ENCODE measurements around the gene SHROOM3.

Gene SHROOM3

DNA sequence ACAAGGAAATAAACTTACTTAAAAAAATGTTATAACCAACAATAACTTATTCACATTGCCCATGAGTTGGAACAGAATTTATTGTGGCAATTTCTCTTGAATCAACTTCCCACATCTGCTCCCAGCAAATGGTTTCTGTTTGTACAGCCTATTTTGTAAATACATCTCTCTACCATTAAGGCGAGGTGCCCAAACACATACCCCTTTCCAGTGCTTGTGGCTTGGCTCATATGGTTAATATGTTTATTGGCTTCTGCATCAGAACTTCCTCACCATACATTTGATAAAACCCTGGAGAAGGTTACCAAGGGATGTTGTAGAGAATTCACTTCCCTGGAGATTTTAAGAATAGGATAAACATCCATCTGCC lies 255.9 kb downstream of the SHROOM3 start:
- no peak overlapping the region for H3K4me3 Mint-ChIP-seq
- H3K36me3 Mint-ChIP-seq = no peaks in the 10 kb centered on the region
- peaks cover 18% of the 10 kb centered on the region for H3K4me1 Mint-ChIP-seq
- H3K9me3 Mint-ChIP-seq = no peaks in the 10 kb centered on the region
- peaks cover 74% of the 10 kb centered on the region for H3K27me3 Mint-ChIP-seq
- no peak overlapping the region for H3K27ac Mint-ChIP-seq
- ATAC-seq = no peak

DNA sequence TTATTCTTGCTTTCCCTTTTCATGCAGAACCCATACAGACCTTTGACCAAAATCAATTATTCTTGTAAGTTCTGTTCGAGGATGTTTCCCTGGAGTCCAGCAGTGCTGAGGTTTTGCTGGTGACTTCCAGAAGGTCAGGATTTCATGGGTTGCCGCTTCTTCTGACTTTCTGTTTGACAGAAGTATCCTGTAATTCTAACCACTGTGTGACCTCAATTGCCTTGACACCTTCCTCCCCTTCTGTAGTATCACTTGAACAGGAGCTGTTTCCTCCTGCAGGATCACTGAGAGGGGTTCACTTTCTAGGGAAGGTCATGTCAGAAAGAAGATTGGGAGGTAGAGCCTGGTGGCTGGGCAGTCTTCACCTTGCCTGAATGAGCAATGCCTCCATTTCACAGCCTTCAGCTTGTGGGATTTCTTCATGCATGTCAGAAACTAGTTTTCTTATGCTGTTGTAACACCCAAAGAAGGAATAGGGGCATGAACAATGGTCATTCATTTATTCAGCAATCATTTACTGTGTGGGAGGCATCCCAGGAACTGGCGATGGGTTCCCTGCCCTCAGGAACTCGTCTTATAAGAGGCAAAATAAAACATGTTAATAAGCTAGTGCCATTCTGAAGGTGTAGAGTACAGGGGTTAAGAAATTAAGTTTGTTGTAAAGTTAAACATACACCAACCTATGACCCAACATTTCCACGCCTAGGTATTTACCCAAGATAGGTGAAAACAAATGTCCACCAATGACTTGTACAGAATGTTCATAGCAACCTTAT lies 257.0 kb downstream of the SHROOM3 start:
- ATAC-seq = no peak
- H3K4me3 Mint-ChIP-seq = no peak overlapping the region
- H3K4me1 Mint-ChIP-seq = peaks cover 18% of the 10 kb centered on the region
- H3K27me3 Mint-ChIP-seq = peaks cover 81% of the 10 kb centered on the region
- no peak overlapping the region for H3K27ac Mint-ChIP-seq
- H3K9me3 Mint-ChIP-seq = no peaks in the 10 kb centered on the region
- no peaks in the 10 kb centered on the region for H3K36me3 Mint-ChIP-seq

DNA sequence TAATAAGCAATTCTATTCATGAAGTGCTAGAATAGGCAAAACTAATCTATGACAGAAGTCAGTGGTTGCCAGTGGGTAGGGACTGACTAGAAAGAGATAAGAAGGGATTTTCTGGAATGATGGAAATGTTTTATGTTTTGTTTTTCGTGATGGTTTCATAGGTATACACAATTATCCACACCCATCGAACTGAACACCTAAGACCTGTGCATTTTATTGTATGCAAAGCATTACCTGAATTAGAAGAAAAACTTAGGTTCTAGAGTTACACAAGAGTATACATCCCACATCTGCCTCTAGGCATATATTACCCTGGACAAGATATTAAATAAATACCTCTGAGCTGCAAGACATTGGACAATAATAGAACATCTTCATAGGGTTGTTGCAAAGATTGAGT lies 257.7 kb downstream of the SHROOM3 start:
- H3K9me3 Mint-ChIP-seq = no peaks in the 10 kb centered on the region
- ATAC-seq = no peak
- no peaks in the 10 kb centered on the region for H3K36me3 Mint-ChIP-seq
- H3K27me3 Mint-ChIP-seq = peaks cover 75% of the 10 kb centered on the region
- H3K4me1 Mint-ChIP-seq = peaks cover 18% of the 10 kb centered on the region
- no peak overlapping the region for H3K27ac Mint-ChIP-seq
- H3K4me3 Mint-ChIP-seq = no peak overlapping the region

DNA sequence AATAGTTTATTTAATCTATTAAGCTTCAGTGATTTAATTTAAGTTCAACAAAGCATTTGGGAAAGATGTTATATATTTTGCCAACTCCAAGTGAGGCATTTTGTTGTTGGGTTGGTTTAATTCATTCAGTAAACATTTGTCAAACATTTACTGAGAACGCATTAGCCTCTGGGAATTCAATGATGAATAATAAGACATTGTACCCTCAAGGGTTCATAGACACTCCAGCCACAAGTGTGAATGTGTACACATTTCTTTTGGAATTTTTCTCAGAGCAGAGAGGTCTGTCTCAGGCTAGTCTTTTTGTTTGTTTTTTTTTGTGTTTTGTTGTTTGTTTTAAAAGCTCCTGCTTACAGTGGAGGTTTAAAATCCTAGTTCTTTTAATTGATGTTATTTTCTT lies 259.0 kb downstream of the SHROOM3 start:
- Mint-ChIP-seq H3K27me3 (peaks cover 69% of the 10 kb centered on the region), H3K9me3 (no peaks in the 10 kb centered on the region), H3K4me3 (no peak overlapping the region), H3K4me1 (peaks cover 10% of the 10 kb centered on the region), H3K36me3 (no peaks in the 10 kb centered on the region), H3K27ac (no peak overlapping the region)
- ATAC-seq = no peak

DNA sequence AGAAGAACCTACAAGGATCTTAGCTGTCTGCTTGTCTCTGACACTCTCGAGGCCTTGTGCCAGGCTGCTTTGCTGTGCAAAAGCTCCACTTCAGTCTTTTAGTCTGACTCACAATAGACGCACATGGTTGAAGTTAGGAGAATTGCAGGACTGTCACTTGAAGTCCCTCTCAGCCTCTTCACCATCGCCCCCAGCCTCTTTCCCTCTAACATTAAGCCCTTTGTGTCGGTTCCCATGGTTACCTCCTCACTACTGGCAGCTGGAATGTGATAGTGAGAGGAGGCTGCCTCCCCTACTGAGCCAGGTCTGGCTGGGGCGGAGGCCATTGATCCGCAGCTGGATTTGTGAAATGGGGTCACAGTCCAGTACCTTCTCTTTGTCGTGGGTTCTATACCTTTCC lies 261.1 kb downstream of the SHROOM3 start:
- ATAC-seq = no peak
- no peaks in the 10 kb centered on the region for H3K9me3 Mint-ChIP-seq
- H3K4me1 Mint-ChIP-seq = no peaks in the 10 kb centered on the region
- H3K27me3 Mint-ChIP-seq = peaks cover 68% of the 10 kb centered on the region
- no peak overlapping the region for H3K4me3 Mint-ChIP-seq
- H3K36me3 Mint-ChIP-seq = no peaks in the 10 kb centered on the region
- H3K27ac Mint-ChIP-seq = no peak overlapping the region

DNA sequence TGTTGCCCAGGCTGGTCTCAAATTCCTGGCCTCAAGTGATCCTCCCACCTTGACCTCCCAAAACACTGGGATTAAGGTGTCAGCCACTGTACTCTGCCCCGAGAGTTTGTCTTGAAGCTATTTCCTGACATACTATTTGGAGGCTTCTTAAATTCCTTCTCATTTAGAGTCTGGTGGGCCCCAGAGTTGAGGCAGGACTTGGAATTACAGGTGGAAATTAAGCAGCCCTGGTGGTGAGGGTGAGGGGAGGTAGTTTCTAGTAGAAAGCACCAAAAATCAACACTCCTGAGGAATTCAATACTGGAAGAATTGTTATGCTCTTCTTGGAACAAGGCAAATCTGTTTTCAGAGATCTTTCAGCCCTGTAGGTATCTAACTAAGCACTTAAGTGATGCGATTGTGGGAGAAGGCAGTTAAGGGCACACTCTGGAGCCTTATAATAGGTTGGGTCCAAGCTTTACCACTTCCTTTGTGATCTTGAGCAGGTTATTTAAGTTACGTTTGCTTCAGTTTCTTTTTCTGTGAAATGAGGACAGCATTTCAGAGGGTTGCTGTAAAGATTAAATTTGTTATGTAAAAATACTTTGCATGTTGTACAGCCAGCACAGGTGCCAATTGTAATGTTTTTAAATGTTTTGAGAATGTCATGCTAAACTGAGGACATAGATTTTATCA lies 262.2 kb downstream of the SHROOM3 start:
- ATAC-seq = no peak
- H3K36me3 Mint-ChIP-seq = no peaks in the 10 kb centered on the region
- H3K4me3 Mint-ChIP-seq = no peak overlapping the region
- no peaks in the 10 kb centered on the region for H3K9me3 Mint-ChIP-seq
- no peaks in the 10 kb centered on the region for H3K4me1 Mint-ChIP-seq
- H3K27me3 Mint-ChIP-seq = peaks cover 57% of the 10 kb centered on the region
- H3K27ac Mint-ChIP-seq = no peak overlapping the region

DNA sequence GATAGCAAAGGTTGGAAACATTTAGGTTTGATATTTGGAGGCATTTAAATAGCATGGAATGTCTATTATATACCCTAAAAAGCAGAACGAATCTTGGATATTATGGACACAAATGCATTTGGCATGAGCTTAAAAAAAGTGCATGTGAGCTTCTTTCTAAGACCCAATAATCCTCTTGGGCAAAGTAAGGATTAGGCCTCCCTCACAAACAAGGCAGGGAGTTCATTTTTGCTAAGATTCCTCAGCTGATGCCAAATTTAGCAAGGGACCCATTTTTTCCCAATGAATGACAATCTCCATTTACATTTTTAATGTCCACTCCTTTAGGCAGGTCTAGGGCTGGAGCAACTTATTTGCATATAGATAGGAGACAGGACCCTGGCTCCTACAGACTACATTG lies 263.1 kb downstream of the SHROOM3 start:
- H3K36me3 Mint-ChIP-seq = no peaks in the 10 kb centered on the region
- no peaks in the 10 kb centered on the region for H3K9me3 Mint-ChIP-seq
- H3K27ac Mint-ChIP-seq = no peak overlapping the region
- H3K4me1 Mint-ChIP-seq = no peaks in the 10 kb centered on the region
- H3K4me3 Mint-ChIP-seq = no peak overlapping the region
- ATAC-seq = no peak
- H3K27me3 Mint-ChIP-seq = peaks cover 48% of the 10 kb centered on the region

DNA sequence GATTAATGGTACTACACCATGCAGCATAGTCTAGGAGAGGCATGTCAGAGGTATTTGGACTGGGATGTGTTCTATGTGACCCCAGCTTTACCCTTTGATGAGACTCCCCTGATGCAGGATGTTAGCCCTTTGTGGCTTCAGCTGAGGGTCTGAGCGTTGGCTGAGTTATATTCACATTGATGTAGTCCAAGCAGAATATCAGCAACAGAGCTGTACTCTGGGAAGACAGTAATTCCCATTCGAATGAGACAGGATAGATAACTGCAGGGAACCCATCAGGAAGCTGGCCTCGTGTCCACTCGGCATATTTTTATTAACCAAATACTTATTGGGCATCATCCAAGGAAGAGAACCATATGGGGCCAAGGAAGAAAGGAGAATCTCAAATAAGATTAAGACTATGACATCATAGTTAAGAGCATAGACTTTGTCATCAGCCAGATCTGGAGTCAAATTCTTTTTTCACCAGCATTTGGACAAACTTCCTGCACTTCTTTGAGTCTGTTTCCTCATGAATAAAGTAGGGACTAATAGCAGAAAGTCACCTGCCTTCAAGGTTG lies 264.8 kb downstream of the SHROOM3 start:
- H3K9me3 Mint-ChIP-seq = no peaks in the 10 kb centered on the region

DNA sequence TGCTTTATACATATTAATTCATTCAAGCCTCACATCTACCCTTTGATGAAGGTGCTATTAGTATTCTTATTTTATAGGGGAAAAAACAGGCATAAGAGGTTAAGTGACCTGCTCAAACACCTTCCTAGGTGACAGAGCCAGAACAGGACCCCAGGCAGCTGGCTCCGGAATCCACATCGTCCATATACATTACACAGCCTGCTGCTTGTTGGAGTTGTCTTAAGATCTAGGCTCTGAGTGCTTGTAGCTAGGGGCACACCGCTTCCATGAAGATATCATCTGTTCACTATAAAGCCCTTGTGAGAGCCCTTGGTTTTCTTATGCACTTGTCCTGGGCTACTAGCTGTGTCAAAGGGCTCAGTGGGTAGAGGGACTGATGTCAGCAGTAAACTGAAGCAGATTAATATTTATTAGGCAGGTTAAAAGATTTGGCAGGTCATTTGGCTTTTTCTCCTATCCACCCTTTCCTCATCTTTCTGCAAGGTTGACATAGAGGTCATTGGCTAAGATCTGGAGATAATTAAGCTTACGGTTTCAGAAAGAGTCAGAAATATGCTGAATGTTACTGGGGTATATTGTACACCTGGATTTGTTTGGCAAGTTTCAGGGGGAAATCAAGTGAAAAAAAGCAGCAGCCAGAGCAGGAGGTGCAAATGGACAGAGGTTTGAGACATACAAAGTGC lies 267.6 kb downstream of the SHROOM3 start:
- Mint-ChIP-seq H3K27ac (no peak overlapping the region), H3K4me1 (no peaks in the 10 kb centered on the region), H3K4me3 (no peak overlapping the region), H3K36me3 (no peaks in the 10 kb centered on the region), H3K27me3 (peaks cover 19% of the 10 kb centered on the region), H3K9me3 (no peaks in the 10 kb centered on the region)
- ATAC-seq = no peak

More for the DNA sequence above, 264.8 kb downstream of the SHROOM3 start:
- Mint-ChIP-seq H3K4me3 (no peak overlapping the region), H3K27me3 (peaks cover 37% of the 10 kb centered on the region), H3K27ac (no peak overlapping the region), H3K4me1 (no peaks in the 10 kb centered on the region), H3K36me3 (no peaks in the 10 kb centered on the region)
- ATAC-seq = no peak

DNA sequence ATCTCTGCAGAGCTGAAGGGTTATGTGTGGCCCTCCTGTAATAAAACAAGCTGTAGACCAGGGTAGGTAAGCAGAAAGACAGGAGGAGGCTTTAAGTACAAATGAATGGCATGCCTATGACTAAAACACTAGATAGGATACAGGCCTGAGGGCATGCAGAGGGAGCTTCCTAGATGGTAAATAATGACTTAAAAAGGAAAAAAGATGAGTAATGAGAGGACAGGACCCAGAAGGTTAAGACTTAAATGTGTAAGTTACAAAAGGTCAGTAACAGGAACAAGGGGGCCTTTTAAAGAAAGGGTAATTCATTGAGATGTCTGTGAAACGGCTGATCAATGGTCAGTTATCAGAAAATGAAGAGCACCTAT lies 268.1 kb downstream of the SHROOM3 start:
- H3K4me1 Mint-ChIP-seq = no peaks in the 10 kb centered on the region
- H3K36me3 Mint-ChIP-seq = no peaks in the 10 kb centered on the region
- no peak for ATAC-seq
- H3K4me3 Mint-ChIP-seq = no peak overlapping the region
- no peaks in the 10 kb centered on the region for H3K9me3 Mint-ChIP-seq
- H3K27ac Mint-ChIP-seq = no peak overlapping the region
- H3K27me3 Mint-ChIP-seq = peaks cover 19% of the 10 kb centered on the region

DNA sequence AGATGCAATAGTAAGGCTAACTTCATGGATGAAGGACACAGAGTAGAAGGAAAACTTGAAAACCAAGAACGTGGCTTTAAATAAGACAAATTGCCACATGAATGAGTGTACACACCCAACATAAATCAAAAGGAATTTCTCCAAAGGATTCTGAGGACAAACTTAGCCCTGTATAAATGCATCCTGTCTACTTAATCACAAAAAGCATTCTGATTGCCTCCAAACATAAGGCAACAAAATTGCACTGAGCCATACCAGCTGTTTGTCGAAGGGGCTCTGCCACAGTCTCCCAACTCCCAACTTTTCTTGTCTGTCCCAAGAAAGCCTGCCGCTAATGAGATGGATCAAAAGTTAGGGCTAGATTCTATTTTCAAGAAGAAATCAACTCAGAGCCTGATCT lies 268.6 kb downstream of the SHROOM3 start:
- Mint-ChIP-seq H3K4me1 (no peaks in the 10 kb centered on the region), H3K4me3 (no peak overlapping the region), H3K27me3 (peaks cover 16% of the 10 kb centered on the region), H3K36me3 (no peaks in the 10 kb centered on the region), H3K9me3 (no peaks in the 10 kb centered on the region), H3K27ac (no peak overlapping the region)
- no peak for ATAC-seq

DNA sequence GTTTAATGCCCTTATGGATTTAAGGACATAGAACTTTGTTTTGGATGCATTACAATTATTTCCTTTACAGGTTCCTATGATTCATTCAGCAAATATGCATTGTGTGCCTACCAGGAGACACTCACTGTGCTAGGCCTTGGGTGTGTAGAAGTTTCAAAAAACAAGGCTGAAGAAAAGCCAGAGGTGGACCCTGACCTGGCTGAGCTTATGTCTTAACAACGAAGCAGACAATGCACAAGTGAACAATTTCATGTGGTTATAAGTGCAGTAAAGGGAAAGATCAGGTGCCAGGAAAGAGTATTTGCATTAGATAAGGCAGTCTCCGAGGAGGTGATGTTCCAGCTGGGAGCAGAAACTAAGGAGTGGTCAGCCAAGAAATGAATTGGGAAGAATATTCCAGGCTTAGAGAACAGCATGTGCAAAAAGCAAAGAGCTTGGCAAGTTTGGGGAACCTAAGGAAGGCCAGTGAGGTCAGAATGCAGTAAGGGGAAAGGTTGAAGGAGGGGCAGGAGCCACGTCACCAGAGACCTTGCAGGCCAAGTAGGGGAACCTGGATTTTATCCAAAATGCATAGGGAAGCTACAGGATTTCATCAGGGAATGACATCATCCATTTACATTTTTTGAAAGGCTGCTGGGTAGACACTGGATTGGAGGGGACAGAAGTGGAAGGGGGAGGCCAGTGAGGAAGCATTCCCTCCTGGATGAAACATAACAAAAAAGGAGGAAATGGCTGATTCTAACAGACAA lies 269.3 kb downstream of the SHROOM3 start:
- H3K27ac Mint-ChIP-seq = no peak overlapping the region
- H3K9me3 Mint-ChIP-seq = no peaks in the 10 kb centered on the region
- no peaks in the 10 kb centered on the region for H3K4me1 Mint-ChIP-seq
- no peak overlapping the region for H3K4me3 Mint-ChIP-seq
- H3K27me3 Mint-ChIP-seq = peaks cover 10% of the 10 kb centered on the region
- ATAC-seq = no peak
- no peaks in the 10 kb centered on the region for H3K36me3 Mint-ChIP-seq

DNA sequence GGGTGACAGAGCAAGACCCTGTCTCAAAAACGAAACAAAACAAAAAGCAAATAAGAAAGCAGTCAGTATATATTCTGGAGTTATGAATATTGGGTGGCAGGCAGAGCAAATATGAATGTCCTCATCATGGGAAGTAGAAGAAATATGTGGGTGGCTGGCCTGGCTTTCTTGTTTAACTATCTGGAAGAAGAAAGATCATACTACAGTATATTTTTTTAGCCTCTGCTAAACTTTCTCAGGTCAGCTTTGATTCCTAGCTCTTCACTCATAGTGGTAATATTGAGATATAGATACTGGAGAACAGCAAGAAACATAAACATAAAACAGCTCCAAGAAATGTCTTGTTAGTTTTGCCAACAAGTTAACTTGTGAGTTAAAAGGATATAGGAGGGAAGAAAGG lies 270.4 kb downstream of the SHROOM3 start:
- no peak for ATAC-seq
- no peaks in the 10 kb centered on the region for H3K36me3 Mint-ChIP-seq

DNA sequence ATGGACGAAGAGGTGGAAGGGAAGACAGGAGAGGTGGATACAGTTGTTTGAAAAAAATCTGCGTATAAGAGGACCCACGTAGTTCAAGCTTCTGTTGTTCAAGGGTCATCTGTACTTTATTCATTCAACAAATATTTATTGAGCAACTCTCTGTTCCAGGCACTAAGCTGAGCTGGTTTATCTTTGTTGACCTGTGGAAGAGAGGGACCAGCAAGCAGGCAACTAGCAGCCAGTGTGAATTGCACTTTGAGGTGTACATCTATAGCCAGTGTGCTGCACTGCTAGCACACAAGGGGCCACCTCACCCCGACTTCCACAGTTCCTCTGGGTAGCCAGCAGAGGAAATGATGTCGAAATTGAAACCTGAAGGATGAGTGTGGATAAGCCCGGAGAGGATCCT lies 271.6 kb downstream of the SHROOM3 start:
- no peaks in the 10 kb centered on the region for H3K9me3 Mint-ChIP-seq
- H3K36me3 Mint-ChIP-seq = no peaks in the 10 kb centered on the region
- no peaks in the 10 kb centered on the region for H3K4me1 Mint-ChIP-seq
- ATAC-seq = no peak
- H3K27me3 Mint-ChIP-seq = no peaks in the 10 kb centered on the region
- H3K27ac Mint-ChIP-seq = no peak overlapping the region
- H3K4me3 Mint-ChIP-seq = no peak overlapping the region

More for the DNA sequence above, 270.4 kb downstream of the SHROOM3 start:
- no peaks in the 10 kb centered on the region for H3K27me3 Mint-ChIP-seq
- no peaks in the 10 kb centered on the region for H3K4me1 Mint-ChIP-seq
- H3K9me3 Mint-ChIP-seq = no peaks in the 10 kb centered on the region
- H3K27ac Mint-ChIP-seq = no peak overlapping the region
- no peak overlapping the region for H3K4me3 Mint-ChIP-seq

Measured in stimulated activated memory B cell treated with anti-CD40 and anti-IgM and Interleukin-4, amounts not matched to agents 10 μg/mL and 1 μg/mL and 100 μg/mL, for 72 hours (primary cell).